T-helper 22 cell (primary cell): ENCODE data around the gene ITPR1.

Source experiments
- DNase-seq: peaks from one replicate; pipeline ENCODE4 v3.0.0-alpha.2; 2020; ENCODE audit warnings: low read depth

Gene ITPR1

GRCh38 chr3:4829031-4829394 is 335.9 kb downstream of the ITPR1 start:
- no peak for DNase-seq

GRCh38 chr3:4830586-4830914 is 337.4 kb downstream of the ITPR1 start:
- no peak for DNase-seq

GRCh38 chr3:4831580-4831950 is 338.4 kb downstream of the ITPR1 start:
- DNase-seq = no peak

GRCh38 chr3:4833471-4833870 is 340.3 kb downstream of the ITPR1 start:
- DNase-seq = no peak

- peak; percentile 69 for DNase-seq
These were observed 341.3 kb downstream of the ITPR1 start for GRCh38 chr3:4834403-4834866.

GRCh38 chr3:4835616-4836043 is 342.5 kb downstream of the ITPR1 start:
- DNase-seq = no peak

GRCh38 chr3:4836516-4836915 is 343.4 kb downstream of the ITPR1 start:
- no peak for DNase-seq

GRCh38 chr3:4837374-4837930 is 344.3 kb downstream of the ITPR1 start:
- no peak for DNase-seq

GRCh38 chr3:4838621-4839022 is 345.5 kb downstream of the ITPR1 start:
- DNase-seq = no peak

GRCh38 chr3:4839278-4839677 is 346.1 kb downstream of the ITPR1 start:
- DNase-seq = no peak

GRCh38 chr3:4841225-4841624 is 348.1 kb downstream of the ITPR1 start:
- no peak for DNase-seq

- DNase-seq = no peak
These were observed 348.8 kb downstream of the ITPR1 start for GRCh38 chr3:4841776-4842440.

GRCh38 chr3:4843619-4844018 is 350.5 kb downstream of the ITPR1 start:
- no peak for DNase-seq

- no peak for DNase-seq
These were observed 352.7 kb downstream of the ITPR1 start for GRCh38 chr3:4845882-4846281.

GRCh38 chr3:4846543-4846942 is 353.4 kb downstream of the ITPR1 start:
- no peak for DNase-seq

- DNase-seq = no peak
These were observed 355.2 kb downstream of the ITPR1 start for GRCh38 chr3:4848176-4848825.

GRCh38 chr3:4849136-4849535 is 356.0 kb downstream of the ITPR1 start:
- no peak for DNase-seq

- no peak for DNase-seq
These were observed 356.6 kb downstream of the ITPR1 start for GRCh38 chr3:4849739-4850138.

GRCh38 chr3:4850211-4850927 is 357.2 kb downstream of the ITPR1 start:
- no peak for DNase-seq

- no peak for DNase-seq
These were observed 357.7 kb downstream of the ITPR1 start for GRCh38 chr3:4850928-4851265.

- DNase-seq = no peak
These were observed 359.9 kb downstream of the ITPR1 start for GRCh38 chr3:4852780-4853748.

- DNase-seq = no peak
These were observed 360.6 kb downstream of the ITPR1 start for GRCh38 chr3:4853749-4854140.
